ENCODE data around the gene EXOC5. TPM values are rescaled to one million over a fixed set of nuclear protein-coding genes. Genes with fewer than 3 reads are reported as not detected.
A peak's percentile ranks its signal among the peaks of the same experiment; 100 is the strongest.

The EXOC5 gene, protein sequence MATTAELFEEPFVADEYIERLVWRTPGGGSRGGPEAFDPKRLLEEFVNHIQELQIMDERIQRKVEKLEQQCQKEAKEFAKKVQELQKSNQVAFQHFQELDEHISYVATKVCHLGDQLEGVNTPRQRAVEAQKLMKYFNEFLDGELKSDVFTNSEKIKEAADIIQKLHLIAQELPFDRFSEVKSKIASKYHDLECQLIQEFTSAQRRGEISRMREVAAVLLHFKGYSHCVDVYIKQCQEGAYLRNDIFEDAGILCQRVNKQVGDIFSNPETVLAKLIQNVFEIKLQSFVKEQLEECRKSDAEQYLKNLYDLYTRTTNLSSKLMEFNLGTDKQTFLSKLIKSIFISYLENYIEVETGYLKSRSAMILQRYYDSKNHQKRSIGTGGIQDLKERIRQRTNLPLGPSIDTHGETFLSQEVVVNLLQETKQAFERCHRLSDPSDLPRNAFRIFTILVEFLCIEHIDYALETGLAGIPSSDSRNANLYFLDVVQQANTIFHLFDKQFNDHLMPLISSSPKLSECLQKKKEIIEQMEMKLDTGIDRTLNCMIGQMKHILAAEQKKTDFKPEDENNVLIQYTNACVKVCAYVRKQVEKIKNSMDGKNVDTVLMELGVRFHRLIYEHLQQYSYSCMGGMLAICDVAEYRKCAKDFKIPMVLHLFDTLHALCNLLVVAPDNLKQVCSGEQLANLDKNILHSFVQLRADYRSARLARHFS
- total RNA-seq (2022) (62.4 and 67.2 TPM in 2 replicates), Bru-seq, nascent RNA (percentile 85 among the genes with signal in this experiment), BruChase-seq, experiment 1, labeled RNA remaining after a 6-hour chase (percentile 87 among the genes with signal in this experiment), BruChase-seq, experiment 2, labeled RNA remaining after a 2-hour chase (percentile 80 among the genes with signal in this experiment)
- long read RNA-seq, full-length matches to known transcripts, result 32 of 38 reads
- long read RNA-seq, partial matches to known transcripts, result 2 of 38 reads
- long read RNA-seq, other reads (novel, unspliced or antisense), result 4 of 38 reads

DNA sequence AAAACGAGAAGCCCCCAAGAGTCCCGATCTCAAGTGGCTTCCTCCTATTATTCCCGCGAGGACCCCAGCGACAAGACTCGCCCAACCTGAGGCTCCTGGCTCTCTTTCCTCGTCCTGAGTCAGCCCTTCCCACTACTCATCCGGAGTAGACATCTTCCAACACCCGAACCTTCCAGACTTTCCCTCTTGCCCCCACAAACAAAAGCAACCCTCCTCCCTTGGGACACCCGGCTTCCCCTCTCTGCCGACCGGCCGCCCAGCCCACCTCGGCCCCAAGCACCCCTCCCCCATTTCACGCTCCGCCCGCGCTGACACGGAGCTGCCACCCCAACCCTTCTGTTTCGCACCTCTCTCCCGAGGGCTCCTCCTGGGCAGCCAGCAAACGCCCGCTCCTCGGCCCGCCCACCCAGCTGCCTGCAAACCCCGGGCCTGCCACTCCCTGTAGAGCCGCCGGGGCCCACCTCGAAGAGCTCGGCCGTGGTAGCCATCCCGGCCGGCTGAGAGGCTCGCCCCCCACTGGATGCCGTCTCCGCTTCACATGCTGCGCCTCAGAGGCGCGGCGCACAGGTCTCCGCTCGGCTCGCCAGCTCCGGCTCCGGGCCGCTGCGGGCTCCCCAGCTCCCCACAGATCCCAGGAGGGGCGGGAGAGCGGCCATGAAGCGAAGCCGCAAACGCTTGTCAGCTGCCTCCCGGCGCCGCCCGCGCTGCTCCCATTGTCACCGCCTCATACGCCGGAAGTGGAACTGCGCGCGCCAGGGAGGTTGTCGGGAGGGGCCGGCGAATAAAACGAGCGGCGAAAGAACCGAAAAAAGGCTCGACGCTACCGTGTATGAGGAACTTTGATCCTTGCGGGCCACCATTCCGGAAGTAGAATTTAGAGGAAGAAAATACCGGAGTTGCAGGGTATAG, at the start of gene EXOC5, which contains the start of gene AP5M1:
EXOC5 (minus strand) TSS at position 745 of the 909 bp plus-strand sequence; CDS start at position 488, 257 bp downstream.
AP5M1 (plus strand) TSS at position 811 of the 909 bp plus-strand sequence. CDS start 344 bp downstream, outside the sequence.
- Mint-ChIP-seq H3K4me1 (ENCODE audit: low read depth, unreplicated experiment) (peaks cover 35% of the 10 kb centered on the region), H3K36me3 (ENCODE audit: insufficient read depth, unreplicated experiment) (peaks cover 29% of the 10 kb centered on the region), H3K4me3 (ENCODE audit: low read depth, unreplicated experiment) (peak within 1 kb of the TSS; percentile 99), H3K27me3 (ENCODE audit: unreplicated experiment) (no peaks in the 10 kb centered on the region), H3K9me3 (ENCODE audit: low read depth, unreplicated experiment) (no peaks in the 10 kb centered on the region), H3K27ac (ENCODE audit: unreplicated experiment) (peak within 1 kb of the TSS; percentile 95)
- no TSS peak for BruUV-seq (replicated peaks)
- TF ChIP-seq, protein P1, sequence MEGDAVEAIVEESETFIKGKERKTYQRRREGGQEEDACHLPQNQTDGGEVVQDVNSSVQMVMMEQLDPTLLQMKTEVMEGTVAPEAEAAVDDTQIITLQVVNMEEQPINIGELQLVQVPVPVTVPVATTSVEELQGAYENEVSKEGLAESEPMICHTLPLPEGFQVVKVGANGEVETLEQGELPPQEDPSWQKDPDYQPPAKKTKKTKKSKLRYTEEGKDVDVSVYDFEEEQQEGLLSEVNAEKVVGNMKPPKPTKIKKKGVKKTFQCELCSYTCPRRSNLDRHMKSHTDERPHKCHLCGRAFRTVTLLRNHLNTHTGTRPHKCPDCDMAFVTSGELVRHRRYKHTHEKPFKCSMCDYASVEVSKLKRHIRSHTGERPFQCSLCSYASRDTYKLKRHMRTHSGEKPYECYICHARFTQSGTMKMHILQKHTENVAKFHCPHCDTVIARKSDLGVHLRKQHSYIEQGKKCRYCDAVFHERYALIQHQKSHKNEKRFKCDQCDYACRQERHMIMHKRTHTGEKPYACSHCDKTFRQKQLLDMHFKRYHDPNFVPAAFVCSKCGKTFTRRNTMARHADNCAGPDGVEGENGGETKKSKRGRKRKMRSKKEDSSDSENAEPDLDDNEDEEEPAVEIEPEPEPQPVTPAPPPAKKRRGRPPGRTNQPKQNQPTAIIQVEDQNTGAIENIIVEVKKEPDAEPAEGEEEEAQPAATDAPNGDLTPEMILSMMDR (IDR thresholded peaks at IDR 0.05; ENCODE audit: unreplicated experiment), result no peak
- intact Hi-C loops (cut with micrococcal nuclease; ENCODE audit: unreplicated experiment), result no loop called here
- CTCF ChIA-PET, result interaction anchor here (0.6 to 1.1 kb wide), 4 partner anchors 10 to 96 kb away, joined by 3 read pairs; no protein-coding TSS in a partner anchor
- peak; percentile 88 for DNase-seq

DNA sequence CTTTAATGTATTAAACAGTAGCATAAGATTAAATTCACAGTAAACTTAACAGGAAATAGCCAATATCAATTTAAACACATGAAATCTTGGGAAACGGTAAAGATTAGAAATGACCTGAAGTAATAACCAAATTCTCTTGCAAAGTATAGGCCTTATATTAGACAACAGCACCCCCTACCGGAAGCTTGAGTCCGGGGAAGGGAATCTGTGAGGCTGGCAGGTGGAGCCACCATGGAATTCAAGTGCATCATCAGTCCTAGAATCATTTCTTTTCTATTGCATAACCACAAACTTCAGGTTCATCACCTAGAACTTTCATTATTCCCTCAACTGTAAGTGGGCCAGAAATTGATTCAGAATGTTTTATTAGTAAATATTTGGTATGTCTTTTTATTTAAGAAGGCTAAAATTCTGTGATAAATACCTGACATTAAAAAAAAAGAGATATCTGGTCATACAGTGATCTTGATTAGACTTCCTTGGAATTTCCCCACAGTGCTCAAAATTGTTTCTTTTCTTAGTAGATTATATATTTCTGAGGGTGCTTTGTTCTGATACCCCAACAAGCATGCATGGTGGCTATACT, 48.6 kb upstream of the EXOC5 start:
- no peaks in the 10 kb centered on the region for H3K4me1 Mint-ChIP-seq (ENCODE audit: low read depth, unreplicated experiment)
- no peak overlapping the region for H3K4me3 Mint-ChIP-seq (ENCODE audit: low read depth, unreplicated experiment)
- no peaks in the 10 kb centered on the region for H3K36me3 Mint-ChIP-seq (ENCODE audit: insufficient read depth, unreplicated experiment)
- TF ChIP-seq, protein P1 (IDR thresholded peaks at IDR 0.05; ENCODE audit: unreplicated experiment), result peak; percentile 43
- intact Hi-C loops (cut with micrococcal nuclease; ENCODE audit: unreplicated experiment), result loop anchor here (1.0 to 2.0 kb wide), 2 partner anchors 61 to 827 kb away; no protein-coding TSS in a partner anchor
- peak; percentile 86 for DNase-seq
- no peaks in the 10 kb centered on the region for H3K27me3 Mint-ChIP-seq (ENCODE audit: unreplicated experiment)
- CTCF ChIA-PET, result interaction anchor here (0.6 to 1.3 kb wide), 2 partner anchors 61 to 828 kb away, joined by 3 to 4 read pairs; no protein-coding TSS in a partner anchor
- no TSS peak for BruUV-seq (replicated peaks)
- H3K9me3 Mint-ChIP-seq (ENCODE audit: low read depth, unreplicated experiment), result no peaks in the 10 kb centered on the region
- no peak overlapping the region for H3K27ac Mint-ChIP-seq (ENCODE audit: unreplicated experiment)

DNA sequence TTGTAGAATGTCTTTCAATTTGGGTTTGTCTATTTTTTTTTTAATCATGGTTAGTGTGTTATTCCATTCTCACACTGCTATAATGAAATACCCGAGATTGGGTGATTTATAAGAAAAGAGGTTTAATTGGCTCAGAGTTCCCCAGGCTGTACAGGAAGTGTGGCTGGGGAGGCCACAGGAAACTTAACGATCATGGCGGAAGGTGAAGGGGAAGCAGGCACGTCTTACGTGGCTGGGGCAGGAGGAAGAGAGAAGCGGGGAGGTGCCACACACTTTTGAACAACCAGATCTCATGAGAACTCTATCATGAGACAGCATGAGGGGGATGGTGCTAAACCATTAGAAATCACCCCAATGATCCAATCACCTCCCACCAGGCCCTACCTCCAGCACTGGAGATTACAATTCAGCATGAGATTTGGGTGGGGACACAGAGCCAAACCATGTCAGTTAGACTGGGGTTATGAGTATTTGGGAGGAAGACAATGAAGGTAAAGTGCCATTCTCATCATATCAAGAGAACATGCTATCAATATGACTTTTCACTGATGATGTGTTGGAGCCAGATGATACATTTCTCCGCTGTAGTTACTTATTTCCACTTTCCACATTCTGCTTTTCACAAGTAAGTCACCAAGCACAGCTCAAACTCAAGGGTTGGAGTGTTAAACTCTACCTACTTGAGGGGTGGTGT, 45.8 kb upstream of the EXOC5 start:
- Mint-ChIP-seq H3K4me1 (ENCODE audit: low read depth, unreplicated experiment) (no peaks in the 10 kb centered on the region), H3K36me3 (ENCODE audit: insufficient read depth, unreplicated experiment) (no peaks in the 10 kb centered on the region), H3K27ac (ENCODE audit: unreplicated experiment) (no peak overlapping the region), H3K27me3 (ENCODE audit: unreplicated experiment) (no peaks in the 10 kb centered on the region), H3K4me3 (ENCODE audit: low read depth, unreplicated experiment) (no peak overlapping the region), H3K9me3 (ENCODE audit: low read depth, unreplicated experiment) (no peaks in the 10 kb centered on the region)
- intact Hi-C loops (cut with micrococcal nuclease; ENCODE audit: unreplicated experiment), result no loop called here
- CTCF ChIA-PET, result no interaction called here
- DNase-seq, result no peak
- TF ChIP-seq, protein P1 (IDR thresholded peaks at IDR 0.05; ENCODE audit: unreplicated experiment), result no peak
- no TSS peak for BruUV-seq (replicated peaks)
